Measurements from ENCODE around the gene AP2B1.

The AP2B1 gene

DNA sequence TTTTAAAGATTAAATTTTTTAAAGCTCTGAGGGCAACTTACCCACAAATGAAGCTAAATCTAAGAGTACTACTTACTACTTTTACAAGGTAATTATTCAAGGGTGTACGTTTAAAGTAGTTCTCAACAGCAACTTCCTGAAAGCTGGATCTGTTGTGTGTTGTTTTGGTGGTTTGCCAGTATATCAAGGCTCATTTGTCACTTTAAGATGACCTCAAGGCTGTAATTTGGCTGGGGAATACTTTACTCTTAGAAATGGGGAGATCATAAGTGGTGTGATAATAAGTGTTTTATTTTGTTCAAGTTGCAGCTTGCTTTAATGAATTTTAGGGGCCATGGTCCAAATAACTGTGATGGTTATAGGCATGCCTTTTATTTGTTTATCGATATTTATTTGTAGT, 30.4 kb downstream of the AP2B1 start:
- TF ChIP-seq, protein P1, sequence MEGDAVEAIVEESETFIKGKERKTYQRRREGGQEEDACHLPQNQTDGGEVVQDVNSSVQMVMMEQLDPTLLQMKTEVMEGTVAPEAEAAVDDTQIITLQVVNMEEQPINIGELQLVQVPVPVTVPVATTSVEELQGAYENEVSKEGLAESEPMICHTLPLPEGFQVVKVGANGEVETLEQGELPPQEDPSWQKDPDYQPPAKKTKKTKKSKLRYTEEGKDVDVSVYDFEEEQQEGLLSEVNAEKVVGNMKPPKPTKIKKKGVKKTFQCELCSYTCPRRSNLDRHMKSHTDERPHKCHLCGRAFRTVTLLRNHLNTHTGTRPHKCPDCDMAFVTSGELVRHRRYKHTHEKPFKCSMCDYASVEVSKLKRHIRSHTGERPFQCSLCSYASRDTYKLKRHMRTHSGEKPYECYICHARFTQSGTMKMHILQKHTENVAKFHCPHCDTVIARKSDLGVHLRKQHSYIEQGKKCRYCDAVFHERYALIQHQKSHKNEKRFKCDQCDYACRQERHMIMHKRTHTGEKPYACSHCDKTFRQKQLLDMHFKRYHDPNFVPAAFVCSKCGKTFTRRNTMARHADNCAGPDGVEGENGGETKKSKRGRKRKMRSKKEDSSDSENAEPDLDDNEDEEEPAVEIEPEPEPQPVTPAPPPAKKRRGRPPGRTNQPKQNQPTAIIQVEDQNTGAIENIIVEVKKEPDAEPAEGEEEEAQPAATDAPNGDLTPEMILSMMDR (IDR thresholded peaks at IDR 0.05; ENCODE audit: low read length, missing control alignments): no peak
- no peak overlapping the region for H3K4me3 ChIP-seq (replicated peaks; ENCODE audit: low read depth, low read length)
- DNase-seq (ENCODE audit: low read depth): no peak

DNA sequence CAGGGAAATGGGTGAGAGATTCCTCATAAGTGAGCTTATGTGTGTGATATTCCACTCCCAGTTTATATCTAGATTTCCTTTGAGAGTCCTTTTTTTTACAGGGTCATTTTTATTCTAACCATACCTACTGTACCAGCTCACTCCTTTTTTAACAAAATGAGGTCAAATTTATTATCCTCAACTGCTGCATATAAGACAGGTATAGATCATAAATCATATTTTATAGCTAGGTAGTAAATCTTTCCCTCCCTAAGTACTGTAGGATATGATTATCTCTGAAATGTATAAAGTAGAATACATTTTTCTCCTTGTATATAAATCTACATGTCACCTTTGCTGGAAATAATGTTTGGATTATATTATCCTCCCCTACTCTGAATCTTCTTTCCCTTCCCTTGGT, 31.5 kb downstream of the AP2B1 start:
- no peak overlapping the region for H3K4me3 ChIP-seq (replicated peaks; ENCODE audit: low read depth, low read length)
- TF ChIP-seq, protein P1 (IDR thresholded peaks at IDR 0.05; ENCODE audit: low read length, missing control alignments): no peak
- no peak for DNase-seq (ENCODE audit: low read depth)

DNA sequence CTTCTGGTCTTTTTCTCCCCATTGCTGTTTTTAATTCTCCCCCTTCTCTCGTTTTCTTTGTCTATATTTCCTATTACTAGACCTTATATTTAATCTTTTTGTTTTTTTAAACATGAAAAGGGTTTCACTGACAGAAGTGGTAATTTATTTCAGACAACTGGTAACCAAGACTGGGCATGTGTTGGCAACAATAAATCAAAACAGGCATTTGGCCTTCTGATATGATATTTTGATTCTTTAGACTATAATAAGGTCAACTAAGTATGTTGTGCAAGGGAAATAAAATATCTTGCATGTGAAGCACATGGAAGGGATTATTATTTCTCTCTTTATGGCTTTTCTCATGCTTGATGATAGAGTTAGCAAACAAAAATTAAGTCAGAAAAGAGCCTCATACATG, 34.6 kb downstream of the AP2B1 start:
- DNase-seq (ENCODE audit: low read depth): no peak
- H3K4me3 ChIP-seq (replicated peaks; ENCODE audit: low read depth, low read length): no peak overlapping the region
- TF ChIP-seq, protein P1 (IDR thresholded peaks at IDR 0.05; ENCODE audit: low read length, missing control alignments): no peak

GRCh38 chr17:35627417-35627816, 40.3 kb downstream of the AP2B1 start:
- DNase-seq (ENCODE audit: low read depth): no peak
- no peak overlapping the region for H3K4me3 ChIP-seq (replicated peaks; ENCODE audit: low read depth, low read length)
- TF ChIP-seq, protein P1 (IDR thresholded peaks at IDR 0.05; ENCODE audit: low read length, missing control alignments): no peak

GRCh38 chr17:35630530-35631148, 43.5 kb downstream of the AP2B1 start:
- TF ChIP-seq, protein P1 (IDR thresholded peaks at IDR 0.05; ENCODE audit: low read length, missing control alignments): no peak
- DNase-seq (ENCODE audit: low read depth): peak; percentile 60
- no peak overlapping the region for H3K4me3 ChIP-seq (replicated peaks; ENCODE audit: low read depth, low read length)

DNA sequence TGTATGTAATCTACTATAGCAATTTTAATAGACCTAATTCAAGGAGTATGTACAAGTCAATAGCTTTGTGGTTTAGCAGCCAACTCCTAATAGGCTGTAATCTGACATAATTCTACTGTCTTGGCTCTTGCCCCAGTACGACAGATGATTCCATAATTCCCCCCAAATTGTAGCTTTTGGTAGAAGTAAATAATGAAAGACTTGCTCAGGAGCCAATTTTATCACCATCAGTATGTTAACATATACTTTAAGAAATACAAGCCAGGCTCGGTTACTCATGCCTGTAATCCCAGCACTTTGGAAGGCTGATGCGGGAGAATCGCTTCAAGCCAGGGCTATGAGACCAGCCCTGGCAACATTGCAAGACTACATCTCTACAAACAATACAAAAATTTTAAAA, 53.9 kb downstream of the AP2B1 start:
- DNase-seq (ENCODE audit: low read depth): no peak
- H3K4me3 ChIP-seq (replicated peaks; ENCODE audit: low read depth, low read length): no peak overlapping the region
- TF ChIP-seq, protein P1 (IDR thresholded peaks at IDR 0.05; ENCODE audit: low read length, missing control alignments): no peak

GRCh38 chr17:35645923-35646322, 58.8 kb downstream of the AP2B1 start:
- no peak for DNase-seq (ENCODE audit: low read depth)
- no peak overlapping the region for H3K4me3 ChIP-seq (replicated peaks; ENCODE audit: low read depth, low read length)
- TF ChIP-seq, protein P1 (IDR thresholded peaks at IDR 0.05; ENCODE audit: low read length, missing control alignments): no peak
